Prostate gland (tissue), 2 donors: Measurements from ENCODE around the gene SCMH1. TPM values are rescaled to one million over a fixed set of nuclear protein-coding genes. Genes with fewer than 3 reads are reported as not detected.
"Not testable (repeated sequence)": the region's sequence is repeated elsewhere in the genome, so short reads cannot be mapped to it uniquely, and the experiment has no call there.

Experiments used
- DNase-seq: peaks from one replicate; pipeline ENCODE4 v3.0.0-alpha.2; 2019; ENCODE audit warnings: low spot score
- H3K27ac ChIP-seq, 2 donors: fragments of 200-600 bp; sonication (generic); 2 replicates each; pipeline ENCODE4 v1.5.1; 2017 to 2019
- H3K27me3 ChIP-seq: fragments of 200-600 bp; sonication (generic); replicated peaks from 2 replicates; pipeline ENCODE4 v1.5.1; 2019; ENCODE audit not compliant: insufficient read depth
- H3K36me3 ChIP-seq, 2 donors: fragments of 200-600 bp; sonication (generic); 1 replicate in 1 of 2; 2 replicates in 1 of 2; pipeline versions ENCODE4 v1.5.1 to v1.8.1; 2017 to 2019
- H3K4me1 ChIP-seq: fragments of 200-600 bp; sonication (generic); replicated peaks from 2 replicates; pipeline ENCODE4 v1.5.1; 2019
- H3K4me3 ChIP-seq, 2 donors: fragments of 200-600 bp; sonication (generic); 2 replicates each; pipeline ENCODE4 v1.5.1; 2017 to 2019
- H3K9me3 ChIP-seq: fragments of 200-600 bp; sonication (generic); 2 replicates; pipeline ENCODE4 v1.5.1; 2017
- CTCF ChIP-seq, 4 experiments: fragments of 200-600 bp in 2 of 4; fragments of 450-650 bp in 2 of 4; sonication (generic) in 2 of 4; IDR thresholded peaks; 1 replicate in 3 of 4; 2 replicates in 1 of 4; pipeline ENCODE4 v1.5.1; 2016 to 2019; ENCODE audit warnings: antibody characterized with exemption in 4 of 4, mild to moderate bottlenecking in 2 of 4, moderate library complexity in 2 of 4
- POLR2A ChIP-seq: fragments of 450-650 bp; IDR thresholded peaks from one replicate; pipeline ENCODE4 v1.6.1; 2016; ENCODE audit warnings: antibody characterized with exemption, mild to moderate bottlenecking
- POLR2AphosphoS5 ChIP-seq: sonication (generic); formaldehyde crosslinking; IDR thresholded peaks from one replicate; pipeline ENCODE4 v1.6.1; 2017; ENCODE audit warnings: antibody characterized with exemption
- WGBS: methylation state at CpG from one replicate; pipeline ENCODE4 v1.1.5; 2018; 5-methylcytosine and 5-hydroxymethylcytosine counted together
- intact Hi-C: fragments of 100-400 bp; cut with DNase I; formaldehyde crosslinking; loops from one replicate; pipeline ENCODE4 v1.14.2; 2022
- total RNA-seq, 2 donors: library from RNA; depleted of rRNA; stranded (reverse); fragments of >200 nt; gene quantifications; one replicate each; pipeline ENCODE4 v1.1.0, GENCODE V29; 2016

Gene SCMH1
- total RNA-seq, 2 donors from 2014 or later: 49.0 to 62.7 TPM

- TF ChIP-seq POLR2A (no peak), POLR2AphosphoS5 (no peak), CTCF (IDR thresholded peaks at IDR 0.05) (no peak)
- intact Hi-C loops: no loop called here
- H3K4me1 ChIP-seq: no peaks in the 10 kb centered on the region
- WGBS: 97% methylated on average over 2 of the region's 2 CpGs
- H3K9me3 ChIP-seq: no peaks in the 10 kb centered on the region
- DNase-seq: no peak
- no peak overlapping the region for H3K27ac ChIP-seq
- no peaks in the 10 kb centered on the region for H3K36me3 ChIP-seq
- H3K4me3 ChIP-seq: no peak overlapping the region
- no peaks in the 10 kb centered on the region for H3K27me3 ChIP-seq
These were observed 18.7 kb upstream of the SCMH1 start for GRCh38 chr1:41260768-41261167.

GRCh38 chr1:41259221-41259620, 17.1 kb upstream of the SCMH1 start:
- no peaks in the 10 kb centered on the region for H3K27me3 ChIP-seq
- no peak for DNase-seq
- H3K9me3 ChIP-seq: no peaks in the 10 kb centered on the region
- no peak overlapping the region for H3K27ac ChIP-seq
- H3K36me3 ChIP-seq: no peaks in the 10 kb centered on the region
- intact Hi-C loops: no loop called here
- 89% methylated on average over 3 of the region's 3 CpGs for WGBS
- no peaks in the 10 kb centered on the region for H3K4me1 ChIP-seq
- no peak overlapping the region for H3K4me3 ChIP-seq
- TF ChIP-seq POLR2A (no peak), POLR2AphosphoS5 (no peak), CTCF (IDR thresholded peaks at IDR 0.05) (no peak)

GRCh38 chr1:41255978-41256377, 13.9 kb upstream of the SCMH1 start:
- Histone ChIP-seq H3K9me3 (no peaks in the 10 kb centered on the region), H3K4me3 (no peak overlapping the region), H3K4me1 (no peaks in the 10 kb centered on the region), H3K27ac (no peak overlapping the region), H3K36me3 (no peaks in the 10 kb centered on the region), H3K27me3 (no peaks in the 10 kb centered on the region)
- DNase-seq: no peak
- TF ChIP-seq CTCF (IDR thresholded peaks at IDR 0.05) (no peak), POLR2A (no peak), POLR2AphosphoS5 (no peak)
- WGBS: 96% methylated on average over 1 of the region's 1 CpG
- intact Hi-C loops: no loop called here

- H3K9me3 ChIP-seq, H3K27me3 ChIP-seq, H3K4me1 ChIP-seq, H3K4me3 ChIP-seq, DNase-seq, H3K36me3 ChIP-seq, intact Hi-C loops, H3K27ac ChIP-seq: not testable (repeated sequence)
- 94% methylated on average over 1 of the region's 1 CpG for WGBS
These were observed 9.0 kb upstream of the SCMH1 start for GRCh38 chr1:41251120-41251519.

- 63% methylated on average over 5 of the region's 5 CpGs for WGBS
These were observed 7.2 kb upstream of the SCMH1 start for GRCh38 chr1:41249319-41249718.

More at GRCh38 chr1:41249319-41249718, 7.2 kb upstream of the SCMH1 start:
- no peaks in the 10 kb centered on the region for H3K36me3 ChIP-seq
- no peak for DNase-seq
- peaks cover 3% of the 10 kb centered on the region for H3K4me1 ChIP-seq
- intact Hi-C loops: no loop called here
- no peak overlapping the region for H3K27ac ChIP-seq
- H3K9me3 ChIP-seq: no peaks in the 10 kb centered on the region
- H3K4me3 ChIP-seq: no peak overlapping the region
- H3K27me3 ChIP-seq: no peaks in the 10 kb centered on the region
- TF ChIP-seq CTCF (IDR thresholded peaks at IDR 0.05) (no peak), POLR2AphosphoS5 (no peak), POLR2A (no peak)
